Tibial artery (tissue), 4 donors: ENCODE data around the gene SCARB2.

Experiments
- DNase-seq, 2 donors: peaks; one replicate each; pipeline ENCODE4 v3.0.0-alpha.2; 2019
- H3K27ac ChIP-seq, 2 donors: fragments of 200-600 bp; sonication (generic) in 1 of 2; 1 replicate in 1 of 2; 2 replicates in 1 of 2; pipeline ENCODE4 v1.5.1; 2018 to 2019; ENCODE audit warnings: mild to moderate bottlenecking in 1 of 2
- H3K27me3 ChIP-seq, 2 donors: fragments of 200-600 bp; sonication (generic) in 1 of 2; one replicate each; pipeline versions ENCODE4 v1.5.1 to v1.6.0; 2016 to 2019
- H3K36me3 ChIP-seq, 3 donors: fragments of 200-600 bp; sonication (generic) in 2 of 3; one replicate each; pipeline ENCODE4 v1.5.1; 2016 to 2019; ENCODE audit warnings: mild to moderate bottlenecking in 2 of 3
- H3K4me1 ChIP-seq, 4 donors: fragments of 200-600 bp; sonication (generic) in 2 of 4; 1 replicate in 3 of 4; 2 replicates in 1 of 4; pipeline ENCODE4 v1.5.1; 2016 to 2019
- H3K4me3 ChIP-seq, 2 donors: fragments of 200-600 bp; sonication (generic) in 1 of 2; 1 replicate in 1 of 2; 2 replicates in 1 of 2; pipeline ENCODE4 v1.5.1; 2018 to 2019; ENCODE audit warnings: mild to moderate bottlenecking in 2 of 2
- H3K9me3 ChIP-seq, 3 donors: fragments of 200-600 bp; sonication (generic) in 1 of 3; one replicate each; pipeline ENCODE4 v1.5.1; 2016 to 2019
- intact Hi-C: fragments of 100-400 bp; cut with DNase I; formaldehyde crosslinking; loops from one replicate; pipeline ENCODE4 v1.15.0; 2023; ENCODE audit warnings: low total_unique reads
- TF ChIP-seq, protein P1 (sequence below), 2 experiments: fragments of 200-600 bp in 1 of 2; fragments of 450-650 bp in 1 of 2; IDR thresholded peaks; one replicate each; pipeline ENCODE4 v1.5.1; 2017 to 2019; ENCODE audit warnings: antibody characterized with exemption in 2 of 2, mild to moderate bottlenecking in 1 of 2, moderate library complexity in 1 of 2

SCARB2 gene

DNA sequence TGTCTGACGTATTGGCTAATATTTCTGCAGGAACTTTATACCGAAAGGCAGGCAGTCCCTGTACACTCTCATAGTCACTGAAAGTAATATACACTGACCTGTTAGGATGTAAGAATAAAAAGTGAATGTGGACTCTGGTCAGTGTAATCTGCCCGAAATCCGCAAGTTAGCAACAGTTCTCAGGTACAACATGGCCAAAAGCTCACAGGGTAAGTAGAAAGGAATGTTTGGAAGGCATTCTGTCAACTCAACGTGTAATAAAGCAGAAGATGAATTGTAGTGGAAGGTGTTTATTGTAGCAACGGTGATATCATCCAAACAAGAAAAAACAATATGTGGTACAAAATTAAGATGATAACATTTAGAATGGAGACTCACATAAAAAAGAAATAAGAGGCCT, 39.4 kb downstream of the SCARB2 start:
- intact Hi-C loops = no loop called here
- H3K27ac ChIP-seq = no peak overlapping the region
- H3K27me3 ChIP-seq = no peaks in the 10 kb centered on the region
- peaks cover 60 to 69% (median 62%) of the 10 kb centered on the region in 3 donors for H3K36me3 ChIP-seq
- no peaks in the 10 kb centered on the region for H3K9me3 ChIP-seq
- TF ChIP-seq, protein P1, sequence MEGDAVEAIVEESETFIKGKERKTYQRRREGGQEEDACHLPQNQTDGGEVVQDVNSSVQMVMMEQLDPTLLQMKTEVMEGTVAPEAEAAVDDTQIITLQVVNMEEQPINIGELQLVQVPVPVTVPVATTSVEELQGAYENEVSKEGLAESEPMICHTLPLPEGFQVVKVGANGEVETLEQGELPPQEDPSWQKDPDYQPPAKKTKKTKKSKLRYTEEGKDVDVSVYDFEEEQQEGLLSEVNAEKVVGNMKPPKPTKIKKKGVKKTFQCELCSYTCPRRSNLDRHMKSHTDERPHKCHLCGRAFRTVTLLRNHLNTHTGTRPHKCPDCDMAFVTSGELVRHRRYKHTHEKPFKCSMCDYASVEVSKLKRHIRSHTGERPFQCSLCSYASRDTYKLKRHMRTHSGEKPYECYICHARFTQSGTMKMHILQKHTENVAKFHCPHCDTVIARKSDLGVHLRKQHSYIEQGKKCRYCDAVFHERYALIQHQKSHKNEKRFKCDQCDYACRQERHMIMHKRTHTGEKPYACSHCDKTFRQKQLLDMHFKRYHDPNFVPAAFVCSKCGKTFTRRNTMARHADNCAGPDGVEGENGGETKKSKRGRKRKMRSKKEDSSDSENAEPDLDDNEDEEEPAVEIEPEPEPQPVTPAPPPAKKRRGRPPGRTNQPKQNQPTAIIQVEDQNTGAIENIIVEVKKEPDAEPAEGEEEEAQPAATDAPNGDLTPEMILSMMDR (IDR thresholded peaks at IDR 0.05) = no peak
- no peak for DNase-seq
- no peak overlapping the region for H3K4me3 ChIP-seq
- H3K4me1 ChIP-seq = no peaks in the 10 kb centered on the region

DNA sequence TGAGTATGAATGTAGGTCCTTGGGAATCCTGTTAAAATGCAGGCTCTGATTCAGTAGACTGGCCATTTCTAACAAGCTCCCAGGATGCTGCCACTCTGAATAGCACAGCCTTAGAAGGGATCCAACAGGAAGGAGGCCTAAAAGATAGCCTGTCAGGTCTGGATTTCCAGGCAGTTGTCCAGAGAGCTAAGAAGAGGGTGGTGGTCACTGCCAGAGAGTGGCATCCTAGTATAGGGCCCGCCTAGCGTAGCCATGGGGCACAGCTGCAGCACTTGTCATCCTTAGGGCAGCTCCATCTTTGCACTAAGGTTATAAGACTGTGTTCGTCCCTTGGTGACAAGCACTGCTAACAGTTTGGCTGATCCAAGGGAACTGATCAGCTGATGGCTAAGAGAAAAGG, 44.9 kb downstream of the SCARB2 start:
- Histone ChIP-seq H3K4me3 (no peak overlapping the region), H3K27ac (no peak overlapping the region), H3K27me3 (no peaks in the 10 kb centered on the region), H3K4me1 (no peaks in the 10 kb centered on the region), H3K9me3 (no peaks in the 10 kb centered on the region), H3K36me3 (peaks cover 73 to 86% (median 80%) of the 10 kb centered on the region in 3 donors)
- intact Hi-C loops = no loop called here
- TF ChIP-seq, protein P1 (IDR thresholded peaks at IDR 0.05) = no peak
- no peak for DNase-seq

DNA sequence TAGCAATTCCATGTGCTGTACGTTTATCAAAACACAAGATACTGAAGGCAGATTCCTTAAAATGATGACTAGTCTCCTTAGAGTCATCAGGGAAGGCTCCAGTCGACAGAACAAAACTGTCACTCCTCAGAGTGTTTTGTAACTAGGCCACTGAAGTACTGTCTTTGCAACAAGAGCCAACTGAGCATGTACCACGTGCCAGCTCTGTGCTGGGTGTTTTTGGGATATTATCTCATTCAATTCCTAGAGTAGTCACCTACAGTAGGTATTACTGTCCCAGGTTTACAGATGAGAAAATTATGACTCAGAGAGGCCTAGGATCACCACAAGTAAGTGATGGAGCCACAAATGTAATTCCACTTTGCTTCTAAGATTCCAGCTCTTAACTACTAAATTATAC, 47.1 kb downstream of the SCARB2 start:
- intact Hi-C loops = no loop called here
- Histone ChIP-seq H3K9me3 (no peaks in the 10 kb centered on the region), H3K27ac (no peak overlapping the region), H3K4me3 (no peak overlapping the region), H3K27me3 (no peaks in the 10 kb centered on the region), H3K36me3 (peaks cover 77 to 89% (median 85%) of the 10 kb centered on the region in 3 donors), H3K4me1 (no peaks in the 10 kb centered on the region)
- no peak for DNase-seq
- TF ChIP-seq, protein P1 (IDR thresholded peaks at IDR 0.05) = no peak

DNA sequence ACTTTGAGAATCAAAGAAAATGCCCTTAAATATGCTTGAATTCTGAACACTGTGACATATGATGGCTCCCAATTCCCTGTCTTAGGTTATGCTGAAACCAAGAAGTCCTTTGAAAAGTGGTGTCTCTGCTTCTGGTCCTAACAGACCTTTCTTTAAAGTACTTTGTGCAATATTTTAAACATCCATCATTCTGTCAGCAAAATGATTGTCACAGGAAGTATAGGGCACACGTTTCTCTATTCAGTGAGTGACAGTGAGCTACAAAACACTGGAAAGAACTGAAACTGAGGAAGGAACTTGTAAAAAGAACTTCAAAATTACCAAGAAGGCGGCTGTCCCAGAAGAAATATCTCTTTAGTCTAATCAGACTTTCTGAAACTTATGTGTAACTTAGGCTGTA, 53.3 kb downstream of the SCARB2 start:
- no peaks in the 10 kb centered on the region for H3K27me3 ChIP-seq
- H3K4me3 ChIP-seq = no peak overlapping the region
- no peak overlapping the region for H3K27ac ChIP-seq
- TF ChIP-seq, protein P1 (IDR thresholded peaks at IDR 0.05) = no peak
- intact Hi-C loops = no loop called here
- DNase-seq = no peak
- peaks cover 59 to 75% (median 60%) of the 10 kb centered on the region in 3 donors for H3K36me3 ChIP-seq
- no peaks in the 10 kb centered on the region for H3K9me3 ChIP-seq
- H3K4me1 ChIP-seq = peaks cover 0 to 3% (median 0%) of the 10 kb centered on the region in 4 donors

DNA sequence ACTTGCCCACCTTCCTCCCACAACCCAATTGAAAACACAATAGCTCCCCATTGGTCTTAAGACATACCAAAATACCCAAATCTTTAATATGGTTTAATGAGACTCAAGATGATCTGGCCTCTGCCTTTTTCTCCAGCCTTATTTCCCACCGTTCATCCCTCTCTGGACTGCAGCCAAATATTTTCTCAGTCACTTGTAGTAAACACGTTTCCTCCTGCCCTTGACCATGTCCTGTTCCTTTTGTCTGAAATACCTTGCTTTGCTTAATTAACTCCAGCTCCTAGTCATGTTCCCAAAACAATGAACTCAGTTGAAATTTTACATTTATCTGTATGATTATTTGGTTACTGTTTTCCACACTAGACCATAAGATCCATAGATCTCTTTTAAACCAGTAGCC, 57.0 kb downstream of the SCARB2 start:
- intact Hi-C loops = no loop called here
- Histone ChIP-seq H3K27ac (no peak overlapping the region), H3K36me3 (peaks cover 24 to 38% (median 26%) of the 10 kb centered on the region in 3 donors), H3K4me1 (peaks cover 0 to 3% (median 0%) of the 10 kb centered on the region in 4 donors), H3K9me3 (no peaks in the 10 kb centered on the region), H3K4me3 (no peak overlapping the region), H3K27me3 (no peaks in the 10 kb centered on the region)
- TF ChIP-seq, protein P1 (IDR thresholded peaks at IDR 0.05) = no peak
- no peak for DNase-seq

DNA sequence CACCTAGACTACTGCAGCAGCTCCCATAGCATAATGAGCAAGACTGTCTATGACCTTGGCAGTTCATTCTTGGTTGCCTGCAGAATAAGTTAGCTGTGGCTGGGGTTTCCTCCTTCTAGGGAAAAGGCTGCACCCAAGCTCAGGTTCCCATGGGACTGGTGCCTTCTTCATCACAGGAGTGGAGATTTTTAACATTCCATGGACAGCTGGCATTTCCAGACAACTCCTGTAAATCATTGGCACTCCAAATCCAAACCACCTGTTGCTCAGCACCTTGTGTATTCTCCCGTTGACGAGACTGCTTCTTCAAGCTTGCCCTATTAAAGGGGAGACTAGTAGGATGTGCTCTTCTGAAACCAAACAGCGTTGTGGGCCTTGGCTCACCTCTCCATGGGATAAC, 57.6 kb downstream of the SCARB2 start:
- intact Hi-C loops = no loop called here
- DNase-seq = no peak
- H3K27ac ChIP-seq = no peak overlapping the region
- H3K4me3 ChIP-seq = no peak overlapping the region
- no peaks in the 10 kb centered on the region for H3K9me3 ChIP-seq
- TF ChIP-seq, protein P1 (IDR thresholded peaks at IDR 0.05) = no peak
- H3K36me3 ChIP-seq = peaks cover 18 to 31% (median 19%) of the 10 kb centered on the region in 3 donors
- no peaks in the 10 kb centered on the region for H3K27me3 ChIP-seq
- peaks cover 0 to 3% (median 0%) of the 10 kb centered on the region in 4 donors for H3K4me1 ChIP-seq
